HepG2 (cell line): ENCODE results near the gene SRRM3. TPM values are rescaled to one million over a fixed set of nuclear protein-coding genes. Genes with fewer than 3 reads are reported as not detected.

Source experiments
- SALL2 ChIP-seq: sonication (generic); formaldehyde crosslinking; IDR thresholded peaks from 2 replicates; pipeline ENCODE4 v1.8.1; 2023; ENCODE audit warnings: mild to moderate bottlenecking, missing genetic modification reagents, inconsistent platforms
- SRSF1 ChIP-seq: fragments of 200-400 bp; formaldehyde crosslinking; optimal IDR thresholded peaks from 2 replicates; pipeline ENCODE3; 2017; ENCODE audit warnings: mild to moderate bottlenecking, low read depth, low read length, moderate library complexity
- ZNF33B ChIP-seq: sonication (generic); formaldehyde crosslinking; IDR thresholded peaks from 2 replicates; pipeline ENCODE4 v1.5.1; 2020; ENCODE audit warnings: mild to moderate bottlenecking, missing genetic modification reagents
- polyA plus RNA-seq, 8 experiments: library from polyadenylated mRNA; depleted of rRNA in 3 of 8; stranded (reverse) in 7 of 8; unstranded in 1 of 8; fragments of >200 nt; fragmentation: Illumina TruSeq in 4 of 8; extraction: Trizol in 4 of 8; gene quantifications; 2 replicates each; pipeline versions ENCODE4 v1.2.1 to v1.2.3, GENCODE V29; 2011 to 2016; ENCODE audit warnings: low read depth in 4 of 8, missing spikeins in 1 of 8, mixed read lengths in 1 of 8; ENCODE audit not compliant: insufficient read depth in 1 of 8
- total RNA-seq, 5 experiments: library from RNA; depleted of rRNA; stranded (reverse); fragments of >200 nt; fragmentation: Illumina TruSeq; extraction: Trizol; gene quantifications; 2 replicates each; pipeline ENCODE4 v1.2.3, GENCODE V29; 2016; ENCODE audit warnings: low read depth in 1 of 5
- TF ChIP-seq, protein P1 (sequence below): IDR thresholded peaks from 2 replicates; pipeline ENCODE4 v1.4.0; 2020; ENCODE audit warnings: mild to moderate bottlenecking, missing genetic modification reagents
- TF ChIP-seq, protein P2 (sequence below): sonication (generic); formaldehyde crosslinking; IDR thresholded peaks from 2 replicates; pipeline ENCODE4 v1.4.0; 2020; ENCODE audit warnings: missing genetic modification reagents, borderline replicate concordance
- TF ChIP-seq, protein P3 (sequence below): sonication (generic); formaldehyde crosslinking; IDR thresholded peaks from 2 replicates; pipeline ENCODE4 v1.5.0; 2020; ENCODE audit warnings: mild to moderate bottlenecking, missing genetic modification reagents, borderline replicate concordance
- TF ChIP-seq, protein P4 (sequence below): sonication (generic); formaldehyde crosslinking; IDR thresholded peaks from 2 replicates; pipeline ENCODE4 v1.4.0; 2020; ENCODE audit warnings: missing genetic modification reagents

Gene SRRM3
- total and polyA plus RNA-seq, 2 of the 13 experiments (the other 11 are each of a cell fraction or from before 2014, with no cell fraction given) = 0.13 to 0.54 TPM

DNA sequence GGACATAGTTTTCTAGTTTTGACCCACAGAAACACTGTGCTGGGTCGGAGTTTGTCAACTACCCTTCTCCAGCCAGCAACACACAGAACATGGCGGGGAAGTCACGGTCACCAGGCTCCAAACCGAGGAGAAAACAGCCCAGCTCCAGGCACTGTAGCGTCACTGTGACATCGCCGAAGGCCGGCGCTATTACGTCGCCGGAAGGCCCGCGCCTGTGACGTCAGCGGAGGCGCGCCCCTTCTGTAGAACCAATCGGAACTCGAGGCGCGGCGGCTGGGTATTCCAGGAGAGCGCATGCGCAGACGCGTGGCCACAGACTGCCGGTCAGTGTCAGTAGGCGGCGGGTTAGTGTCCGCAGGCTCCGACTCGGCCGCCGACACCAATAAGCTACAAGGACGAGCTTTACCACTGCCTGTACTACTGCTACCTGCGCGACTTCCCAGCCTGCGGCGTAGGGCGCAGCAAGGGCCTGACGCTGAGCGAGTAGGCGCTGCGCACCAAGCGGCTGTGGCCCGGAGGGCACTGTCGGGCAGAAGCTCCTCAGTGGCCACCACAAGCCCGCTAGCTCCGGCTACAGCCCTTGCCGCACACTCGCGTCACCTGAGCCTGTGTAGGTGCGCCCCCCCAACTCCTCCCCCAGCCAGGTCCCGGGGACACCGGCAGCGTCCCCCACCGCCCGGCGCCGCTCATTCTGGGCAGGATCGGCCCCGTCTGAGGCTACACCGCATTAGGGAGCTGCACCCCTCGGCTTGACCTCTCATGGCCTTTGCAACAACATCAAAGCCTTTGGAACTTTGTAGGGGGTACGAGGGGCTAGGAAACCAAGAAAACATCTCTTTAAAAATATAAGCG lies 35.1 kb upstream of the SRRM3 start (continued):
- TF ChIP-seq, protein P1, sequence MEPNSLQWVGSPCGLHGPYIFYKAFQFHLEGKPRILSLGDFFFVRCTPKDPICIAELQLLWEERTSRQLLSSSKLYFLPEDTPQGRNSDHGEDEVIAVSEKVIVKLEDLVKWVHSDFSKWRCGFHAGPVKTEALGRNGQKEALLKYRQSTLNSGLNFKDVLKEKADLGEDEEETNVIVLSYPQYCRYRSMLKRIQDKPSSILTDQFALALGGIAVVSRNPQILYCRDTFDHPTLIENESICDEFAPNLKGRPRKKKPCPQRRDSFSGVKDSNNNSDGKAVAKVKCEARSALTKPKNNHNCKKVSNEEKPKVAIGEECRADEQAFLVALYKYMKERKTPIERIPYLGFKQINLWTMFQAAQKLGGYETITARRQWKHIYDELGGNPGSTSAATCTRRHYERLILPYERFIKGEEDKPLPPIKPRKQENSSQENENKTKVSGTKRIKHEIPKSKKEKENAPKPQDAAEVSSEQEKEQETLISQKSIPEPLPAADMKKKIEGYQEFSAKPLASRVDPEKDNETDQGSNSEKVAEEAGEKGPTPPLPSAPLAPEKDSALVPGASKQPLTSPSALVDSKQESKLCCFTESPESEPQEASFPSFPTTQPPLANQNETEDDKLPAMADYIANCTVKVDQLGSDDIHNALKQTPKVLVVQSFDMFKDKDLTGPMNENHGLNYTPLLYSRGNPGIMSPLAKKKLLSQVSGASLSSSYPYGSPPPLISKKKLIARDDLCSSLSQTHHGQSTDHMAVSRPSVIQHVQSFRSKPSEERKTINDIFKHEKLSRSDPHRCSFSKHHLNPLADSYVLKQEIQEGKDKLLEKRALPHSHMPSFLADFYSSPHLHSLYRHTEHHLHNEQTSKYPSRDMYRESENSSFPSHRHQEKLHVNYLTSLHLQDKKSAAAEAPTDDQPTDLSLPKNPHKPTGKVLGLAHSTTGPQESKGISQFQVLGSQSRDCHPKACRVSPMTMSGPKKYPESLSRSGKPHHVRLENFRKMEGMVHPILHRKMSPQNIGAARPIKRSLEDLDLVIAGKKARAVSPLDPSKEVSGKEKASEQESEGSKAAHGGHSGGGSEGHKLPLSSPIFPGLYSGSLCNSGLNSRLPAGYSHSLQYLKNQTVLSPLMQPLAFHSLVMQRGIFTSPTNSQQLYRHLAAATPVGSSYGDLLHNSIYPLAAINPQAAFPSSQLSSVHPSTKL (CRISPR knock-in tag) = no peak
- TF ChIP-seq, protein P2, sequence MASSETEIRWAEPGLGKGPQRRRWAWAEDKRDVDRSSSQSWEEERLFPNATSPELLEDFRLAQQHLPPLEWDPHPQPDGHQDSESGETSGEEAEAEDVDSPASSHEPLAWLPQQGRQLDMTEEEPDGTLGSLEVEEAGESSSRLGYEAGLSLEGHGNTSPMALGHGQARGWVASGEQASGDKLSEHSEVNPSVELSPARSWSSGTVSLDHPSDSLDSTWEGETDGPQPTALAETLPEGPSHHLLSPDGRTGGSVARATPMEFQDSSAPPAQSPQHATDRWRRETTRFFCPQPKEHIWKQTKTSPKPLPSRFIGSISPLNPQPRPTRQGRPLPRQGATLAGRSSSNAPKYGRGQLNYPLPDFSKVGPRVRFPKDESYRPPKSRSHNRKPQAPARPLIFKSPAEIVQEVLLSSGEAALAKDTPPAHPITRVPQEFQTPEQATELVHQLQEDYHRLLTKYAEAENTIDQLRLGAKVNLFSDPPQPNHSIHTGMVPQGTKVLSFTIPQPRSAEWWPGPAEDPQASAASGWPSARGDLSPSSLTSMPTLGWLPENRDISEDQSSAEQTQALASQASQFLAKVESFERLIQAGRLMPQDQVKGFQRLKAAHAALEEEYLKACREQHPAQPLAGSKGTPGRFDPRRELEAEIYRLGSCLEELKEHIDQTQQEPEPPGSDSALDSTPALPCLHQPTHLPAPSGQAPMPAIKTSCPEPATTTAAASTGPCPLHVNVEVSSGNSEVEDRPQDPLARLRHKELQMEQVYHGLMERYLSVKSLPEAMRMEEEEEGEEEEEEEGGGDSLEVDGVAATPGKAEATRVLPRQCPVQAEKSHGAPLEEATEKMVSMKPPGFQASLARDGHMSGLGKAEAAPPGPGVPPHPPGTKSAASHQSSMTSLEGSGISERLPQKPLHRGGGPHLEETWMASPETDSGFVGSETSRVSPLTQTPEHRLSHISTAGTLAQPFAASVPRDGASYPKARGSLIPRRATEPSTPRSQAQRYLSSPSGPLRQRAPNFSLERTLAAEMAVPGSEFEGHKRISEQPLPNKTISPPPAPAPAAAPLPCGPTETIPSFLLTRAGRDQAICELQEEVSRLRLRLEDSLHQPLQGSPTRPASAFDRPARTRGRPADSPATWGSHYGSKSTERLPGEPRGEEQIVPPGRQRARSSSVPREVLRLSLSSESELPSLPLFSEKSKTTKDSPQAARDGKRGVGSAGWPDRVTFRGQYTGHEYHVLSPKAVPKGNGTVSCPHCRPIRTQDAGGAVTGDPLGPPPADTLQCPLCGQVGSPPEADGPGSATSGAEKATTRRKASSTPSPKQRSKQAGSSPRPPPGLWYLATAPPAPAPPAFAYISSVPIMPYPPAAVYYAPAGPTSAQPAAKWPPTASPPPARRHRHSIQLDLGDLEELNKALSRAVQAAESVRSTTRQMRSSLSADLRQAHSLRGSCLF (CRISPR knock-in tag) = 0 out of 2 replicates have a peak, but pooled peaks have one; percentile 20
- TF ChIP-seq ZNF33B = 0 out of 2 replicates have a peak, but pooled peaks have one; percentile 51
- TF ChIP-seq SALL2 (CRISPR knock-in tag) = peak; percentile 66; the same call in 1 of the 2 replicates
- TF ChIP-seq, protein P3, sequence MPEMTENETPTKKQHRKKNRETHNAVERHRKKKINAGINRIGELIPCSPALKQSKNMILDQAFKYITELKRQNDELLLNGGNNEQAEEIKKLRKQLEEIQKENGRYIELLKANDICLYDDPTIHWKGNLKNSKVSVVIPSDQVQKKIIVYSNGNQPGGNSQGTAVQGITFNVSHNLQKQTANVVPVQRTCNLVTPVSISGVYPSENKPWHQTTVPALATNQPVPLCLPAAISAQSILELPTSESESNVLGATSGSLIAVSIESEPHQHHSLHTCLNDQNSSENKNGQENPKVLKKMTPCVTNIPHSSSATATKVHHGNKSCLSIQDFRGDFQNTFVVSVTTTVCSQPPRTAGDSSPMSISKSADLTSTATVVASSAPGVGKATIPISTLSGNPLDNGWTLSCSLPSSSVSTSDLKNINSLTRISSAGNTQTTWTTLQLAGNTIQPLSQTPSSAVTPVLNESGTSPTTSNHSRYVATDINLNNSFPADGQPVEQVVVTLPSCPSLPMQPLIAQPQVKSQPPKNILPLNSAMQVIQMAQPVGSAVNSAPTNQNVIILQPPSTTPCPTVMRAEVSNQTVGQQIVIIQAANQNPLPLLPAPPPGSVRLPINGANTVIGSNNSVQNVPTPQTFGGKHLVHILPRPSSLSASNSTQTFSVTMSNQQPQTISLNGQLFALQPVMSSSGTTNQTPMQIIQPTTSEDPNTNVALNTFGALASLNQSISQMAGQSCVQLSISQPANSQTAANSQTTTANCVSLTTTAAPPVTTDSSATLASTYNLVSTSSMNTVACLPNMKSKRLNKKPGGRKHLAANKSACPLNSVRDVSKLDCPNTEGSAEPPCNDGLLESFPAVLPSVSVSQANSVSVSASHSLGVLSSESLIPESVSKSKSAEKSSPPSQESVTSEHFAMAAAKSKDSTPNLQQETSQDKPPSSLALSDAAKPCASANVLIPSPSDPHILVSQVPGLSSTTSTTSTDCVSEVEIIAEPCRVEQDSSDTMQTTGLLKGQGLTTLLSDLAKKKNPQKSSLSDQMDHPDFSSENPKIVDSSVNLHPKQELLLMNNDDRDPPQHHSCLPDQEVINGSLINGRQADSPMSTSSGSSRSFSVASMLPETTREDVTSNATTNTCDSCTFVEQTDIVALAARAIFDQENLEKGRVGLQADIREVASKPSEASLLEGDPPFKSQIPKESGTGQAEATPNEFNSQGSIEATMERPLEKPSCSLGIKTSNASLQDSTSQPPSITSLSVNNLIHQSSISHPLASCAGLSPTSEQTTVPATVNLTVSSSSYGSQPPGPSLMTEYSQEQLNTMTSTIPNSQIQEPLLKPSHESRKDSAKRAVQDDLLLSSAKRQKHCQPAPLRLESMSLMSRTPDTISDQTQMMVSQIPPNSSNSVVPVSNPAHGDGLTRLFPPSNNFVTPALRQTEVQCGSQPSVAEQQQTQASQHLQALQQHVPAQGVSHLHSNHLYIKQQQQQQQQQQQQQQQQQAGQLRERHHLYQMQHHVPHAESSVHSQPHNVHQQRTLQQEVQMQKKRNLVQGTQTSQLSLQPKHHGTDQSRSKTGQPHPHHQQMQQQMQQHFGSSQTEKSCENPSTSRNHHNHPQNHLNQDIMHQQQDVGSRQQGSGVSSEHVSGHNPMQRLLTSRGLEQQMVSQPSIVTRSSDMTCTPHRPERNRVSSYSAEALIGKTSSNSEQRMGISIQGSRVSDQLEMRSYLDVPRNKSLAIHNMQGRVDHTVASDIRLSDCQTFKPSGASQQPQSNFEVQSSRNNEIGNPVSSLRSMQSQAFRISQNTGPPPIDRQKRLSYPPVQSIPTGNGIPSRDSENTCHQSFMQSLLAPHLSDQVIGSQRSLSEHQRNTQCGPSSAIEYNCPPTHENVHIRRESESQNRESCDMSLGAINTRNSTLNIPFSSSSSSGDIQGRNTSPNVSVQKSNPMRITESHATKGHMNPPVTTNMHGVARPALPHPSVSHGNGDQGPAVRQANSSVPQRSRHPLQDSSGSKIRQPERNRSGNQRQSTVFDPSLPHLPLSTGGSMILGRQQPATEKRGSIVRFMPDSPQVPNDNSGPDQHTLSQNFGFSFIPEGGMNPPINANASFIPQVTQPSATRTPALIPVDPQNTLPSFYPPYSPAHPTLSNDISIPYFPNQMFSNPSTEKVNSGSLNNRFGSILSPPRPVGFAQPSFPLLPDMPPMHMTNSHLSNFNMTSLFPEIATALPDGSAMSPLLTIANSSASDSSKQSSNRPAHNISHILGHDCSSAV (CRISPR knock-in tag) = 0 out of 2 replicates have a peak, but pooled peaks have one; percentile 59
- TF ChIP-seq, protein P4, sequence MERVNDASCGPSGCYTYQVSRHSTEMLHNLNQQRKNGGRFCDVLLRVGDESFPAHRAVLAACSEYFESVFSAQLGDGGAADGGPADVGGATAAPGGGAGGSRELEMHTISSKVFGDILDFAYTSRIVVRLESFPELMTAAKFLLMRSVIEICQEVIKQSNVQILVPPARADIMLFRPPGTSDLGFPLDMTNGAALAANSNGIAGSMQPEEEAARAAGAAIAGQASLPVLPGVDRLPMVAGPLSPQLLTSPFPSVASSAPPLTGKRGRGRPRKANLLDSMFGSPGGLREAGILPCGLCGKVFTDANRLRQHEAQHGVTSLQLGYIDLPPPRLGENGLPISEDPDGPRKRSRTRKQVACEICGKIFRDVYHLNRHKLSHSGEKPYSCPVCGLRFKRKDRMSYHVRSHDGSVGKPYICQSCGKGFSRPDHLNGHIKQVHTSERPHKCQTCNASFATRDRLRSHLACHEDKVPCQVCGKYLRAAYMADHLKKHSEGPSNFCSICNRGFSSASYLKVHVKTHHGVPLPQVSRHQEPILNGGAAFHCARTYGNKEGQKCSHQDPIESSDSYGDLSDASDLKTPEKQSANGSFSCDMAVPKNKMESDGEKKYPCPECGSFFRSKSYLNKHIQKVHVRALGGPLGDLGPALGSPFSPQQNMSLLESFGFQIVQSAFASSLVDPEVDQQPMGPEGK (CRISPR knock-in tag) = peak; percentile 49
- no peak for TF ChIP-seq SRSF1
